WTC11 (cell line): Measurements from ENCODE around the gene CCNL1. TPM values are rescaled to one million over a fixed set of nuclear protein-coding genes. Genes with fewer than 3 reads are reported as not detected.

Experiments
- ATAC-seq: fragments of 200-7000 bp; cut with Tn5 transposase; 2 replicates; pipeline ENCODE4 v1.10.0; 2021; ENCODE audit warnings: mild to moderate bottlenecking, moderate library complexity
- CTCF ChIA-PET: fragments of 300-600 bp; sonication (Branson Sonifier 250); formaldehyde crosslinking; loops from one replicate; lab custom pipeline; 2021; ENCODE audit warnings: antibody characterized with exemption; lab: Charles Lee
- POLR2A ChIA-PET: fragments of 350-600 bp; sonication (Branson Sonifier 250); formaldehyde crosslinking; loops from one replicate; lab custom pipeline; 2021; ENCODE audit warnings: antibody characterized with exemption; lab: Charles Lee
- DNase-seq: peaks from one replicate; pipeline ENCODE4 v3.0.0; 2021; ENCODE audit warnings: low spot score
- H3K27ac Mint-ChIP-seq: 2 replicates; pipeline ENCODE4 v1.8.0; 2021; ENCODE audit warnings: mixed read lengths
- H3K27me3 Mint-ChIP-seq: 2 replicates; pipeline ENCODE4 v1.8.0; 2021; ENCODE audit warnings: low read depth, mild to moderate bottlenecking, moderate library complexity, mixed read lengths
- H3K36me3 Mint-ChIP-seq: 2 replicates; pipeline ENCODE4 v1.8.0; 2021; ENCODE audit warnings: mixed read lengths
- H3K4me1 Mint-ChIP-seq: 2 replicates; pipeline ENCODE4 v1.8.0; 2022; ENCODE audit warnings: mixed read lengths
- H3K4me3 Mint-ChIP-seq: 2 replicates; pipeline ENCODE4 v1.8.0; 2021; ENCODE audit warnings: mild to moderate bottlenecking, moderate library complexity, mixed read lengths
- H3K9me3 Mint-ChIP-seq: 2 replicates; pipeline ENCODE4 v1.8.0; 2021; ENCODE audit warnings: mixed read lengths
- ATF1 ChIP-seq: sonication (generic); formaldehyde crosslinking; IDR thresholded peaks from 2 replicates; pipeline ENCODE4 v1.8.1; 2023; ENCODE audit warnings: mild to moderate bottlenecking, moderate library complexity, missing genetic modification reagents
- CBFB ChIP-seq: sonication (generic); formaldehyde crosslinking; IDR thresholded peaks from 2 replicates; pipeline ENCODE4 v1.8.1; 2022; ENCODE audit warnings: mild to moderate bottlenecking, low read depth, missing genetic modification reagents
- ETV6 ChIP-seq: sonication (generic); formaldehyde crosslinking; IDR thresholded peaks from 2 replicates; pipeline ENCODE4 v1.8.1; 2022; ENCODE audit warnings: mild to moderate bottlenecking, missing genetic modification reagents
- FOXK1 ChIP-seq: sonication (generic); formaldehyde crosslinking; IDR thresholded peaks from 2 replicates; pipeline ENCODE4 v1.8.0; 2022; ENCODE audit warnings: mild to moderate bottlenecking, moderate library complexity, missing genetic modification reagents
- MXD4 ChIP-seq: fragments of 250-450 bp; sonication (Bioruptor Pico); IDR thresholded peaks from 2 replicates; pipeline ENCODE4 v1.8.0; 2021; ENCODE audit warnings: mild to moderate bottlenecking, moderate library complexity, borderline replicate concordance
- NR3C1 ChIP-seq: sonication (generic); formaldehyde crosslinking; conservative IDR thresholded peaks from 2 replicates; pipeline ENCODE4 v1.8.1; 2023; ENCODE audit warnings: low read depth, mild to moderate bottlenecking, missing genetic modification reagents
- PRRX2 ChIP-seq: fragments of 250-450 bp; sonication (Bioruptor Pico); IDR thresholded peaks from 2 replicates; pipeline ENCODE4 v1.8.0; 2021; ENCODE audit warnings: mild to moderate bottlenecking
- RELA ChIP-seq: sonication (generic); formaldehyde crosslinking; IDR thresholded peaks from 2 replicates; pipeline ENCODE4 v1.8.1; 2022; ENCODE audit warnings: missing genetic modification reagents, mild to moderate bottlenecking, borderline replicate concordance
- SMAD3 ChIP-seq: sonication (generic); formaldehyde crosslinking; IDR thresholded peaks from 2 replicates; pipeline ENCODE4 v1.8.0; 2022; ENCODE audit warnings: missing genetic modification reagents, mild to moderate bottlenecking, borderline replicate concordance
- SMAD4 ChIP-seq: sonication (generic); formaldehyde crosslinking; IDR thresholded peaks from 2 replicates; pipeline ENCODE4 v1.8.0; 2022; ENCODE audit warnings: mild to moderate bottlenecking, missing genetic modification reagents
- TEAD4 ChIP-seq: sonication (generic); formaldehyde crosslinking; IDR thresholded peaks from 2 replicates; pipeline ENCODE4 v1.8.0; 2022; ENCODE audit warnings: mild to moderate bottlenecking, missing genetic modification reagents
- ZNF138 ChIP-seq: sonication (generic); formaldehyde crosslinking; conservative IDR thresholded peaks from 2 replicates; pipeline ENCODE4 v1.8.1; 2022; ENCODE audit warnings: mild to moderate bottlenecking, moderate library complexity, missing genetic modification reagents
- ZNF396 ChIP-seq: fragments of 250-450 bp; sonication (Bioruptor Pico); IDR thresholded peaks from 2 replicates; pipeline ENCODE4 v1.8.0; 2021; ENCODE audit warnings: mild to moderate bottlenecking, moderate library complexity, borderline replicate concordance
- total RNA-seq: library from RNA; stranded (reverse); gene quantifications from 3 replicates; pipeline ENCODE4 v1.2.3, GENCODE V29; 2021
- TF ChIP-seq, protein P1 (sequence below): sonication (generic); formaldehyde crosslinking; IDR thresholded peaks from 2 replicates; pipeline ENCODE4 v1.8.1; 2022; ENCODE audit warnings: mild to moderate bottlenecking, moderate library complexity, missing genetic modification reagents
- TF ChIP-seq, protein P2 (sequence below): fragments of 200-600 bp; IDR thresholded peaks from 2 replicates; pipeline ENCODE4 v1.8.0; 2022; ENCODE audit warnings: antibody characterized with exemption
- TF ChIP-seq, protein P3 (sequence below): sonication (generic); formaldehyde crosslinking; conservative IDR thresholded peaks from 2 replicates; pipeline ENCODE4 v1.8.1; 2023; ENCODE audit warnings: mild to moderate bottlenecking, low read depth, missing genetic modification reagents, moderate library complexity
- TF ChIP-seq, protein P4 (sequence below): sonication (generic); formaldehyde crosslinking; IDR thresholded peaks from 2 replicates; pipeline ENCODE4 v1.8.0; 2023; ENCODE audit warnings: mild to moderate bottlenecking, missing genetic modification reagents
- TF ChIP-seq, protein P5 (sequence below): sonication (generic); formaldehyde crosslinking; IDR thresholded peaks from 2 replicates; pipeline ENCODE4 v1.8.0; 2022; ENCODE audit warnings: mild to moderate bottlenecking, missing genetic modification reagents

The CCNL1 gene
- total RNA-seq, 1 experiment from 2014 or later: 79.6 TPM

DNA sequence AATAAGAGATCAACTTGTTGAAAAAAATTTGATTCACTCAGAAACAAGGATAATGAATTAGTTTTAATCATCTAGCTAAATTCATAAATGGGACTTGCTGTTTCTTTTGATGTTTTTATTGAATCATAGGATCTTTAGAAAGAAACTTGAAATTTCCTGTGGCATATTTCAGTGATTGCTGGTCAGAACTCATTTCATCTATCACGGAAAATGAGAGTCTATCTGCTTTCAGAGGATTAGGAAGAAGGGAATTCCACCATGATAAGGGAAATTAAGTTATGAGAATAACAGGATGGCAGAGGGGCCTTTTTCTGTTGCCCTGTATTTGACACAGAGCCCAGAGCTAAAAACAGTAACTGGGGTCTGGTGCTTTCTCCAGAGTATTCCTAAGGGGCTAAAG lies 44.9 kb upstream of the CCNL1 start (continued):
- TF ChIP-seq, protein P1, sequence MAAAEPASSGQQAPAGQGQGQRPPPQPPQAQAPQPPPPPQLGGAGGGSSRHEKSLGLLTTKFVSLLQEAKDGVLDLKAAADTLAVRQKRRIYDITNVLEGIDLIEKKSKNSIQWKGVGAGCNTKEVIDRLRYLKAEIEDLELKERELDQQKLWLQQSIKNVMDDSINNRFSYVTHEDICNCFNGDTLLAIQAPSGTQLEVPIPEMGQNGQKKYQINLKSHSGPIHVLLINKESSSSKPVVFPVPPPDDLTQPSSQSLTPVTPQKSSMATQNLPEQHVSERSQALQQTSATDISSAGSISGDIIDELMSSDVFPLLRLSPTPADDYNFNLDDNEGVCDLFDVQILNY: no peak
- TF ChIP-seq ETV6 (no peak), ZNF138 (CRISPR knock-in tag) (no peak), PRRX2 (CRISPR knock-in tag) (no peak)

DNA sequence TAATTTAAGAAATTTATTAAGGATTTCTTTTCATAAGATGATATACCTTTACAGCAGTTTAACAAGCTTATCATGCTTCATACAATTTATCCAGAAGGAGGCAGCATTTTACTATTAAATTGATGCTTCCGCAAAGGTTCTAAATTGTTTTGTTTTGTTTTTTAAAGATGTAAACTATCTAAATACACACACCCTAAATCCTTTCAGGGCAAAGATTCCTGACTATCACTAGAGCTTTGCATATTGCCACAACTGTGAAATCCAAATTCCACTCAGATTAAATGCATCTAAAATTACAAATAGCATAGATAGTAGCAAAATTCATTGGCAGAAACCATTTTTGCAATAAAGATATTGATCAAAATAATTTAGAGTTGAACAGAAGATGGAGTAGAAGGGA lies 44.5 kb upstream of the CCNL1 start:
- no peaks in the 10 kb centered on the region for H3K36me3 Mint-ChIP-seq
- H3K4me3 Mint-ChIP-seq: no peak overlapping the region
- TF ChIP-seq TEAD4 (CRISPR knock-in tag) (no peak), SMAD3 (CRISPR knock-in tag) (no peak), MXD4 (CRISPR knock-in tag) (no peak), RELA (CRISPR knock-in tag) (no peak)
- DNase-seq (no peak), ATAC-seq (no peak)
- ChIA-PET CTCF (interaction anchor here (0.6 to 3.1 kb wide), 11 partner anchors 19 to 369 kb away, joined by 3 to 35 read pairs (median 5); no protein-coding TSS in a partner anchor), POLR2A (no interaction called here)
- H3K4me1 Mint-ChIP-seq: peaks cover 15% of the 10 kb centered on the region
- H3K27me3 Mint-ChIP-seq: no peaks in the 10 kb centered on the region
- H3K27ac Mint-ChIP-seq: 0 out of 2 replicates have a peak overlapping the region, but pooled peaks have one; percentile 43
- no peaks in the 10 kb centered on the region for H3K9me3 Mint-ChIP-seq

DNA sequence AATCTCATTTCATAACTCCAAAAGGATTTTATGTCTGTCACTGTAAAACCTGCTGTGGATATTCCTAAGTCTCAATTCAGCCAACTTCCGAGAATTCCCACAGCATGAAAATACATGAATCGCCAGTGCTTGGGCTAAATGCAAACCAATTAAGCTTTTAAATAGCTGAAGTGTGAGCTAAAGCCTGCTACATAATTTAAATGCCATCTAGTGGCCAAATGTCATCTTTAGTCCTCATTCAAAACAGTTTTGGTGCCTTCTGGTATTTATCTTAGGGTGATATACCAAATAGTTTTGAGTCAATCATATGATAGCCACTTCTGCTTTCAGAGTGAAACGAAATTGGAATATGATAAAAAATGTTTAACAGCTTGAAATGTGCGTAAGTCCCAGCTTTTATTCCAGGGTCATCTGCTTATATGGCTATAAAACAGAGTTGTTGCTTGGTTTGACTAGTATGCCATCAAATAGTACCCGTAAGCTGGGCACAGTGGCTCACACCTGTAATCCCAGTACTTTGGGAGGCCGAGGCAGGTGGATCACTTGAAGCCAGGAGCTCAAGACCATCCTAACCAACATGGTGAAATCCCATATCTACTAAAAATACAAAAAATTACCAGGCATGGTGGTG lies 41.8 kb upstream of the CCNL1 start:
- DNase-seq: no peak
- CTCF ChIA-PET: interaction anchor here (0.6 to 1.9 kb wide), 24 partner anchors 11 to 1158 kb away, joined by 3 to 22 read pairs (median 4); partner anchors contain the start of genes CCNL1 and PTX3
- no peak overlapping the region for H3K4me3 Mint-ChIP-seq
- TF ChIP-seq NR3C1 (CRISPR knock-in tag): no peak
- TF ChIP-seq, protein P2, sequence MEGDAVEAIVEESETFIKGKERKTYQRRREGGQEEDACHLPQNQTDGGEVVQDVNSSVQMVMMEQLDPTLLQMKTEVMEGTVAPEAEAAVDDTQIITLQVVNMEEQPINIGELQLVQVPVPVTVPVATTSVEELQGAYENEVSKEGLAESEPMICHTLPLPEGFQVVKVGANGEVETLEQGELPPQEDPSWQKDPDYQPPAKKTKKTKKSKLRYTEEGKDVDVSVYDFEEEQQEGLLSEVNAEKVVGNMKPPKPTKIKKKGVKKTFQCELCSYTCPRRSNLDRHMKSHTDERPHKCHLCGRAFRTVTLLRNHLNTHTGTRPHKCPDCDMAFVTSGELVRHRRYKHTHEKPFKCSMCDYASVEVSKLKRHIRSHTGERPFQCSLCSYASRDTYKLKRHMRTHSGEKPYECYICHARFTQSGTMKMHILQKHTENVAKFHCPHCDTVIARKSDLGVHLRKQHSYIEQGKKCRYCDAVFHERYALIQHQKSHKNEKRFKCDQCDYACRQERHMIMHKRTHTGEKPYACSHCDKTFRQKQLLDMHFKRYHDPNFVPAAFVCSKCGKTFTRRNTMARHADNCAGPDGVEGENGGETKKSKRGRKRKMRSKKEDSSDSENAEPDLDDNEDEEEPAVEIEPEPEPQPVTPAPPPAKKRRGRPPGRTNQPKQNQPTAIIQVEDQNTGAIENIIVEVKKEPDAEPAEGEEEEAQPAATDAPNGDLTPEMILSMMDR: 0 out of 2 replicates have a peak, but pooled peaks have one; percentile 22
- no peak for TF ChIP-seq ZNF396 (CRISPR knock-in tag)
- TF ChIP-seq, all 79 proteins: peak for 1
- Mint-ChIP-seq H3K4me1 (peaks cover 7% of the 10 kb centered on the region), H3K27me3 (no peaks in the 10 kb centered on the region), H3K9me3 (no peaks in the 10 kb centered on the region), H3K36me3 (no peaks in the 10 kb centered on the region), H3K27ac (no peak overlapping the region)
- ATAC-seq: peak; percentile 78
- POLR2A ChIA-PET: no interaction called here

DNA sequence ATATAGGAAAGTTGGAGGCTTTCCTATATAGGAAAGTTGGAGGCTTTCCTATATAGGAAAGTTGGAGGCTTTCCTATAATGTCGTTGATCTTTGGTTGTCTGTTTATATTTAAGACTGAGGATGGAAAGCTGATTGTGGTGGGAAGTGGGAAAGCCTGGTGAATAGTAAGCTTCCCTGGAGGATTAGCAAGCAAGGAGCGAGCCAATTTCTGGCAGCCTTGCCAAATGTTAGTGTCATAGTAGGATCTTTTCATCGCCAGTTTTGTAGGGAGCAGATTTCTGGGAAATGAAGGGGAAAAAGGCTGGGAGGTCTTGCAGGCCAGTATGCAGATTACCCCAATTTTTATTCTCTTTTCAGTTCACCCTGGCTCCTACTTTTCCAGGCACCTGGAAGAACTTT lies 39.9 kb upstream of the CCNL1 start:
- no peak overlapping the region; the same call in 1 of the 2 replicates for H3K27ac Mint-ChIP-seq
- no peak overlapping the region for H3K4me3 Mint-ChIP-seq
- H3K9me3 Mint-ChIP-seq: peaks cover 12% of the 10 kb centered on the region
- H3K27me3 Mint-ChIP-seq: no peaks in the 10 kb centered on the region
- H3K36me3 Mint-ChIP-seq: no peaks in the 10 kb centered on the region; the same call in 1 of the 2 replicates
- ATAC-seq: no peak
- ChIA-PET POLR2A (no interaction called here), CTCF (interaction anchor here (0.9 kb wide), 1 partner anchor 37 kb away, joined by 4 read pairs; no protein-coding TSS in a partner anchor)
- DNase-seq: no peak
- peaks cover 7% of the 10 kb centered on the region for H3K4me1 Mint-ChIP-seq
- no peak for TF ChIP-seq SMAD4 (CRISPR knock-in tag)
- TF ChIP-seq, protein P3, sequence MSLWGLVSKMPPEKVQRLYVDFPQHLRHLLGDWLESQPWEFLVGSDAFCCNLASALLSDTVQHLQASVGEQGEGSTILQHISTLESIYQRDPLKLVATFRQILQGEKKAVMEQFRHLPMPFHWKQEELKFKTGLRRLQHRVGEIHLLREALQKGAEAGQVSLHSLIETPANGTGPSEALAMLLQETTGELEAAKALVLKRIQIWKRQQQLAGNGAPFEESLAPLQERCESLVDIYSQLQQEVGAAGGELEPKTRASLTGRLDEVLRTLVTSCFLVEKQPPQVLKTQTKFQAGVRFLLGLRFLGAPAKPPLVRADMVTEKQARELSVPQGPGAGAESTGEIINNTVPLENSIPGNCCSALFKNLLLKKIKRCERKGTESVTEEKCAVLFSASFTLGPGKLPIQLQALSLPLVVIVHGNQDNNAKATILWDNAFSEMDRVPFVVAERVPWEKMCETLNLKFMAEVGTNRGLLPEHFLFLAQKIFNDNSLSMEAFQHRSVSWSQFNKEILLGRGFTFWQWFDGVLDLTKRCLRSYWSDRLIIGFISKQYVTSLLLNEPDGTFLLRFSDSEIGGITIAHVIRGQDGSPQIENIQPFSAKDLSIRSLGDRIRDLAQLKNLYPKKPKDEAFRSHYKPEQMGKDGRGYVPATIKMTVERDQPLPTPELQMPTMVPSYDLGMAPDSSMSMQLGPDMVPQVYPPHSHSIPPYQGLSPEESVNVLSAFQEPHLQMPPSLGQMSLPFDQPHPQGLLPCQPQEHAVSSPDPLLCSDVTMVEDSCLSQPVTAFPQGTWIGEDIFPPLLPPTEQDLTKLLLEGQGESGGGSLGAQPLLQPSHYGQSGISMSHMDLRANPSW: no peak
- TF ChIP-seq FOXK1 (CRISPR knock-in tag): no peak
- TF ChIP-seq CBFB (CRISPR knock-in tag): no peak
- no peak for TF ChIP-seq ATF1 (CRISPR knock-in tag)
- TF ChIP-seq, protein P4, sequence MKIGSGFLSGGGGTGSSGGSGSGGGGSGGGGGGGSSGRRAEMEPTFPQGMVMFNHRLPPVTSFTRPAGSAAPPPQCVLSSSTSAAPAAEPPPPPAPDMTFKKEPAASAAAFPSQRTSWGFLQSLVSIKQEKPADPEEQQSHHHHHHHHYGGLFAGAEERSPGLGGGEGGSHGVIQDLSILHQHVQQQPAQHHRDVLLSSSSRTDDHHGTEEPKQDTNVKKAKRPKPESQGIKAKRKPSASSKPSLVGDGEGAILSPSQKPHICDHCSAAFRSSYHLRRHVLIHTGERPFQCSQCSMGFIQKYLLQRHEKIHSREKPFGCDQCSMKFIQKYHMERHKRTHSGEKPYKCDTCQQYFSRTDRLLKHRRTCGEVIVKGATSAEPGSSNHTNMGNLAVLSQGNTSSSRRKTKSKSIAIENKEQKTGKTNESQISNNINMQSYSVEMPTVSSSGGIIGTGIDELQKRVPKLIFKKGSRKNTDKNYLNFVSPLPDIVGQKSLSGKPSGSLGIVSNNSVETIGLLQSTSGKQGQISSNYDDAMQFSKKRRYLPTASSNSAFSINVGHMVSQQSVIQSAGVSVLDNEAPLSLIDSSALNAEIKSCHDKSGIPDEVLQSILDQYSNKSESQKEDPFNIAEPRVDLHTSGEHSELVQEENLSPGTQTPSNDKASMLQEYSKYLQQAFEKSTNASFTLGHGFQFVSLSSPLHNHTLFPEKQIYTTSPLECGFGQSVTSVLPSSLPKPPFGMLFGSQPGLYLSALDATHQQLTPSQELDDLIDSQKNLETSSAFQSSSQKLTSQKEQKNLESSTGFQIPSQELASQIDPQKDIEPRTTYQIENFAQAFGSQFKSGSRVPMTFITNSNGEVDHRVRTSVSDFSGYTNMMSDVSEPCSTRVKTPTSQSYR (CRISPR knock-in tag): no peak
- TF ChIP-seq, protein P5, sequence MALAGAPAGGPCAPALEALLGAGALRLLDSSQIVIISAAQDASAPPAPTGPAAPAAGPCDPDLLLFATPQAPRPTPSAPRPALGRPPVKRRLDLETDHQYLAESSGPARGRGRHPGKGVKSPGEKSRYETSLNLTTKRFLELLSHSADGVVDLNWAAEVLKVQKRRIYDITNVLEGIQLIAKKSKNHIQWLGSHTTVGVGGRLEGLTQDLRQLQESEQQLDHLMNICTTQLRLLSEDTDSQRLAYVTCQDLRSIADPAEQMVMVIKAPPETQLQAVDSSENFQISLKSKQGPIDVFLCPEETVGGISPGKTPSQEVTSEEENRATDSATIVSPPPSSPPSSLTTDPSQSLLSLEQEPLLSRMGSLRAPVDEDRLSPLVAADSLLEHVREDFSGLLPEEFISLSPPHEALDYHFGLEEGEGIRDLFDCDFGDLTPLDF: no peak
